Activated CD8-positive, alpha-beta memory T cell treated with anti-CD3 and anti-CD28 coated beads, Interleukin-2, amount 50 U/mL, for 24 hours (primary cell): Measurements from ENCODE around the gene PHETA1.
A peak's percentile ranks its signal among the peaks of the same experiment; 100 is the strongest.

ENCODE experiments used
- DNase-seq: peaks from one replicate; pipeline ENCODE4 v3.0.0-alpha.2; 2020; ENCODE audit errors: extremely low read depth

Gene PHETA1

DNA sequence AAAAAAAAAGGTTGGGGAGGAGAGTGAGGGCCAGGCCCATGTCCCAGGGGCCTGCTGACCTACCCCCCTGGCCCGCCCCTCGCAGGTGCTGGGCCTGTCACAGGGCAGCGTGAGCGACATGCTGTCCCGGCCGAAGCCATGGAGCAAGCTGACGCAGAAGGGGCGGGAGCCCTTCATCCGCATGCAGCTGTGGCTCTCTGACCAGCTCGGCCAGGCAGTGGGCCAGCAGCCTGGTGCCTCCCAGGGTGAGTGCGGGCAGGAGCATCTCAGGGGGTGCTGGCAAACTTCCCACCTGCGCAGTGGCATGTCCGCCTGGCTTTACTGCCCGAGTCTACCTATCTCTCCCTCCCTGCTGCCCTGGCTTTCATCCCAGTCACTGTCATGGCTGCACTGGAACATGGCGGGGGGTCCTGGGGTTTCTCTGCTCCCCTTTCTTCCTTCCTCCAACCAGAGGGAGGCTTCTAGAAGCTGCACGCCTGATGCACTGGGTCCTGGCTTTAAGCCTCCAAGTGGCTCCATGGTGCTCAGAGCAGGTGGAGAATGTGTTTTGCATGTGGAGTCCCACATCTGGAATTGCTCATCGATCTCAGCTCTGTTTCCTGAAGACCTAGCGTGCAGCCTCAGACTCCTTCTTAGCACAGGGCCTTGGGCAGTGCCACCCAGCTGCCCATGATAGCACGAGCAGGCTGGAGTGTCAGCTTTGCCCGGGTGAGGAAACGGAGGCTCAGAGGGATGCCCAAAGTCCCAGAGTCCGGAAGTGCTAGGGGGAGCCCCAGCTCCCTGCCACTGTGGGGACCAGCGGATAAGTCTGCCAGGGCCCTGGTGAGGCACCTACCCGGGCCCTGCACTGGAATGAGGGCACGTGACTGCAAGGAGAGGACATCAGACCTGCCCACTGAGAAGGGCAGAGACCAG, 46.3 kb downstream of the PHETA1 start:
- no peak for DNase-seq

DNA sequence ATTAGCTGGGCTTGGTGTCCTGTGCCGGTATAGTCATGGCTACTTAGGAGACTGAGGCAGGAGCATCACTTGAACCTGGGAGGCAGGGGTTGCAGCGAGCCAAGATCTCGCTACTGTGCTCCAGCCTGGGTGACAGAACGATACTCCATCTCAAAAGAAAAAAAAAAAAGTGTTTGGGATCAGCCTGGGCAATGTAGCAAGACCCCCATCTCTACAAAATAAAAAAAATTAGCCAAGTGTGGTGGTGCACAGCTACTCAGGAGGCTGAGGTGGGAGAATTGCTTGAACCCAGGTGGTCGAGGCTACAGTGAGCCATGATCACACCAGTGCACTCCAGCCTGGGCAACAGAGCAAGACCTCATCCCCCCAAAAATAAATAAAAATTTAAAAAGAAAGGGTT, 47.6 kb downstream of the PHETA1 start:
- DNase-seq: no peak

DNA sequence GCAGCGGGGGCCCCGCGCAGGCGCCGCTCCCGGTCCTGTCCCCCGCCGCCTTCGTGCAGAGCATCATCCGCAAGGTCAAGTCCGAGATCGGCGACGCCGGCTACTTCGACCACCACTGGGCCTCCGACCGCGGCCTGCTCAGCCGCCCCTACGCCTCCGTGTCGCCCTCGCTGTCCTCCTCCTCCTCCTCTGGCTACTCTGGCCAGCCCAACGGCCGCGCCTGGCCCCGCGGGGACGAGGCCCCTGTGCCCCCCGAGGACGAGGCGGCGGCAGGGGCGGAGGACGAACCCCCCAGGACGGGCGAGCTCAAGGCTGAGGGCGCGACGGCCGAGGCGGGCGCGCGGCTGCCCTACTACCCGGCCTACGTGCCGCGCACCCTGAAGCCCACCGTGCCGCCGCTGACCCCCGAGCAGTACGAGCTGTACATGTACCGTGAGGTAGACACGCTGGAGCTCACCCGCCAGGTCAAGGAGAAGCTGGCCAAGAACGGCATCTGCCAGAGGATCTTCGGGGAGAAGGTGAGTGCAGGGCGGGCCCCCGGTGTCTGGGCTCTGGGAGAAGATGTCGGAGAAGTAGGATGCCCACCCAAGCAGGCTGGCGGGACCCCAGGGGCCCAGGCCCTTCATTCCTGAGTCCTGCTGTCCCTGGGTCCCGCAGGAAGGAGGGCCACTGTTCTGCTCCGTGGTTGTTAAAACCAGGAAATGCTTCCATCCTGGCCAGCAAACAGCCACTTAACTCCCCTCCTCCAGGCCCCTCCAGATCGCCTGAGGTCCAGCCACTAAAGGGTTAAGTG, 48.4 kb downstream of the PHETA1 start:
- no peak for DNase-seq

DNA sequence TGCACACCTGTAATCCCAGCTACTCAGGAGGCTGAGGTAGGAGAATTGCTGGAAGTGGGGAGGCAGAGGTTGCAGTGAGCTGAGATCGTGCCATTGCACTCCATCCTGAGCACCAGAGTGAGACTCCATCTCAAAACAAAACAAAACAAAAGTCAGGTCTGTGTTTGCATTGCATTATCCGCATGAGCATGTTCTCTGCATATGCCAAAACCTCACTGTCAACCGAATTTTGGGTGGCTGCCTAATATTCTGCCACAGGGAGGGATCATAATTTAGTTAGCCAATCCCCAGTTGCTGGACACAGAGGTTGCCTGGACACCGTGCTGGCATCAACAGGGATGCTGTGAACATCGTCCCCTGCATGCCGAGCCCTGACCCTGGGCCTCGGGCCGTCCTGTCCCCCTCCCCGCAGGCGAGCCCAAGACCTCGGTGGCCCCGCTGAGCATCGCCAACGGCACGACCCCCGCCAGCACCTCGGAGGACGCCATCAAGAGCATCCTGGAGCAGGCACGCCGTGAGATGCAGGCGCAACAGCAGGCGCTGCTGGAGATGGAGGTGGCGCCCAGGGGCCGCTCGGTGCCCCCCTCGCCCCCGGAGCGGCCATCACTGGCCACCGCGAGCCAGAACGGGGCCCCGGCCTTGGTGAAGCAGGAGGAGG, 49.2 kb downstream of the PHETA1 start:
- DNase-seq: no peak

DNA sequence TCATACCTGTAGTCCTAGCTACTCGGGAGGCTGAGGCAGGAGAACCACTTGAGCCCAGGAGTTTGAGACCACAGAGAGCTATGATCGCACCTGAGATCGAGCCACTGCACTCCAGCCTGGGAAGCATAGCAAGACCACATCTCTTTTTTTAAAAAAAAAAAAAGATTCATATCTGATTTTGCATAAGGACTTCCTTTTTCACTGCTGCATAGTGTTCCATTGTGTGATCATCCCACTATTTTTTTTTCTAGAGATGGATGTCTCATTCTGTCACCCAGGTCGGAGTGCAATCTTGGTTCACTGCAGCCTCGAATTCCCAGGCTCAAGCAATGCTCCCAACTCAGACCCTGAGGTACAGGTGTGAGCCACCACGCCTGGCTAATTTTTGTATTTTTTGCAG, 50.4 kb downstream of the PHETA1 start:
- DNase-seq: no peak

DNA sequence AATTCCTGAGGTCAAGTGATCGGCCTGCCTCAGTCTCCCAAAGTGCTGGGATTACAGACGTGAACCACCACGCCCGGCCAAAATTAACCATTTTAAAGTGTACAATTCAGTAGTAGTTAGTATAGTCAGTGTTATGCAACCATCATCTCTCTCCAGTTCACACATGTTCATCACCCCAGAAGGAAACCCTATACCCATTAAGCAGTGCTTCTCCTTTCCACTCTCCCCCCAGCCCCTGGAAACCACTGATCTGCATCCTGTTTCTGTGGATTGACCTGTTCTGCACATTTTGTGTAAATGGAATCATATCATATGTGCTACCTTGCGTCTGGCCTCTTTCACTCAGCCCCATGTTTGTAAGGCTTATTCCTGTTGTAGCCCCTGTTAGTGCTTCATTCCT, 52.2 kb downstream of the PHETA1 start:
- DNase-seq: no peak

DNA sequence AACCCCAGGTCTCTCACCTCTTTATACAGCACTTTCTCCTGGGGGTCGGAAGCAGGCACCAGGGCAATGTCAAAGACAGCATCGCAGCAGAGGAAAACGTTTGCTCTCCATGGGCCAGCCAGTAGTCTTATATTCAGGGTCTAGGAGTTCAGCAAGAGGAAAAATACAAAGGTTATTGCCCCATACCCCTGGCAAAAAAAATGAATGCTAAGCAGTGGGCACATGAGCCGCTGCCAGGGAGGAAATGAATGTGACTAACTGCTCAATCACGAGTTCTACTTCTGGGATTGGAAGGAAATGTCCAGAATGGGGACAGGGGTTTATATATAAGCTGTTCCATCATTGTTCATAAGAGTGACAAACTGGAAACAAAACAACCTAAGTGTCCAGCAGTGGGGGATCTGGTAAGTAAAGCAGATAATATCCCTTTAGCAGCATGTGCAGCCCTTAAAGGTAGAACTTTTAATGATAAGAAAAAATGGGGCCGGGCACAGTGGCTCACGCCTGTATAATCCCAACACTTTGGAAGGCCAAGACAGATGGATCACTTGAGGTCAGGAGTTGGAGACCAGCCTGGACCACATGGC, 53.8 kb downstream of the PHETA1 start:
- no peak for DNase-seq

DNA sequence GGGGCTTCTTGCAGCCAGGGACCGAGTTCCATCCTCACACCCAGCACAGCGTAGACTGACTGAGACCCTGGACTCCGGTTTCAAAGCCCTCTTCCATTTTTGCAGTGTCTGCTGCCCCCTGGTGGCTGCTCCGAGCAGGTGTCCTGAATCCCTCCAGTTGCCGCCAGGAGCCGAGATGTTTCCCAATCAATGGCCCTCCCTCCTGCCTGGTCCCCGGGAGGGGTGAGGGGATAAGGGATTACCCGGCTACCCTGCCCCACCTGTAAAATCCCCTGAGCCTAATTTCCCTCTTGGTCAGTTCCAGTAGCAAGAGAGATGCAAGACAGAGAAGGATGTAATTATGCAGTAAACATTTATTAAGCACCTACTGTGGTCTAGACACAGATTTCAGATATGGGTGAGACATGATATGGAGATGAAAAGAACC, 55.0 kb downstream of the PHETA1 start:
- DNase-seq: peak; percentile 26

DNA sequence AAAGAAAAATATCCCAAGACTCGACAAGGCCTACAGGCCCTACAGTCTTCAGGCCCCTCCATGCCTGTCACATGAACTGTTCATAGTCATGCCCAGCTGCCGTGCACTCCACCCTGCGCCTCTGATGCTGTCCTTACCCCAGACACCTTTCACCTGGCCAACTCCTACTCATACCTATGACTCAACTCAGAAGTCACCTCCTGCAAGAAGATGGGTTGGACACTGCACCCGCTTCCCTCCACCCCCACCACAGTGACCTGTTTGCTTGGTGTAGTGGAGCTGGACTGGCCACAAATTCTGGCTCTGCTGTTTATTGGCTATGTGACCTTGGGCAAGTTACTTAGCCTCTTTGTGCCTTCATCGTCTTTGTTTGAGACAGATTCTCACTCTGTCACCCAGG, 56.2 kb downstream of the PHETA1 start:
- no peak for DNase-seq

DNA sequence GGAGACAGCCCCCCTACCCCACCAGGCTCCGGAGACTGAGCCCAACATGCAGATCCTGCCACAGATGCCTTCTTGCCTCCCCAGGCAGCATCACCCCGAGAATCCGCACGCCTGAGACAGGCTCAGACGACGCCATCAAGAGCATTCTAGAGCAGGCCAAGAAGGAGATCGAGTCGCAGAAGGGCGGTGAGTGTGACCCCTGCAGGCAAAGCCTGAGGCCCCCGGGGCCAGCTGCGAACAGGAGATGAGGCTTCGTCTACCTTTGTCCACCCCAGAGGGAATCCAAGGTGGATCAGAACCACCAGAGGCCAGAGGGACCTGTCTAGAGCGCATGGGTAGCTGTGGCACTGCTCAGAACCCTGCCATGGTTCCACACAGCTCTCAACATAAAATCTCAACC, 56.9 kb downstream of the PHETA1 start:
- no peak for DNase-seq

DNA sequence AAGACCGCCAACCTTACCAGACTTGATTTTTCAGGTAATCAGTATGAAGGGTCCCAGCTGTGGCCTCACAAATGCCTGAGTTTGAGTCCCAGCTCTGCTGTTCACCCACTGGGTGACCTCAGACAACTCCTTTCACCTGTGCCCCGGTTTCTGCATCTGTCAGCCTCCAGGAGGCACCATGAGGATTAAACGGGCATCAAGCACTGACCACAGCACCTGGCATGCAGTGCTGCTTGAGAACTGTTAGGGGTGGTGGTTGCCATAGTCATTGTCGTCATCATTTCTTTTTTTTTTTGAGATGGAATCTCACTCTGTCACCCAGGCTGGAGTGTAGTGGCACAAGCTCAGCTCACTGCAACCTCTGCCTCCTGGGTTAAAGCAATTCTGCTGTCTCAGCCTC, 57.9 kb downstream of the PHETA1 start:
- DNase-seq: no peak
